SJCRH30 (cell line): ENCODE data around the gene ITPRIPL1. TPM values are rescaled to one million over a fixed set of nuclear protein-coding genes. Genes with fewer than 3 reads are reported as not detected.

Experiments used
- DNase-seq, 2 experiments: peaks; one replicate each; pipeline ENCODE4 v3.0.0-alpha.2; 2015 to 2020
- H3K27ac ChIP-seq: fragments of 250-450 bp; sonication (Bioruptor Pico); 2 replicates; pipeline ENCODE4 v1.5.1; 2020; ENCODE audit warnings: mild to moderate bottlenecking, moderate library complexity
- H3K27me3 ChIP-seq: fragments of 250-450 bp; sonication (Bioruptor Pico); 2 replicates; pipeline ENCODE4 v1.5.1; 2020; ENCODE audit warnings: mild to moderate bottlenecking, moderate library complexity
- H3K36me3 ChIP-seq: fragments of 250-450 bp; sonication (Bioruptor Pico); 2 replicates; pipeline ENCODE4 v1.5.1; 2020; ENCODE audit warnings: mild to moderate bottlenecking, moderate library complexity
- H3K4me1 ChIP-seq: fragments of 250-450 bp; sonication (Bioruptor Pico); 2 replicates; pipeline ENCODE4 v1.5.1; 2020; ENCODE audit warnings: mild to moderate bottlenecking, moderate library complexity
- H3K4me3 ChIP-seq: fragments of 250-450 bp; sonication (Bioruptor Pico); 2 replicates; pipeline ENCODE4 v1.5.1; 2020; ENCODE audit warnings: mild to moderate bottlenecking, moderate library complexity
- H3K9me3 ChIP-seq: fragments of 250-450 bp; sonication (Bioruptor Pico); replicated peaks from 2 replicates; pipeline ENCODE4 v1.5.1; 2020; ENCODE audit warnings: mild to moderate bottlenecking, moderate library complexity
- total RNA-seq: library from RNA; depleted of rRNA; stranded (reverse); fragments of >200 nt; shearing (Covaris generic); gene quantifications from 2 replicates; pipeline ENCODE4 v1.2.3, GENCODE V29; 2014

The ITPRIPL1 gene
- total RNA-seq, 1 experiment from 2014 or later = 26.4 TPM

DNA sequence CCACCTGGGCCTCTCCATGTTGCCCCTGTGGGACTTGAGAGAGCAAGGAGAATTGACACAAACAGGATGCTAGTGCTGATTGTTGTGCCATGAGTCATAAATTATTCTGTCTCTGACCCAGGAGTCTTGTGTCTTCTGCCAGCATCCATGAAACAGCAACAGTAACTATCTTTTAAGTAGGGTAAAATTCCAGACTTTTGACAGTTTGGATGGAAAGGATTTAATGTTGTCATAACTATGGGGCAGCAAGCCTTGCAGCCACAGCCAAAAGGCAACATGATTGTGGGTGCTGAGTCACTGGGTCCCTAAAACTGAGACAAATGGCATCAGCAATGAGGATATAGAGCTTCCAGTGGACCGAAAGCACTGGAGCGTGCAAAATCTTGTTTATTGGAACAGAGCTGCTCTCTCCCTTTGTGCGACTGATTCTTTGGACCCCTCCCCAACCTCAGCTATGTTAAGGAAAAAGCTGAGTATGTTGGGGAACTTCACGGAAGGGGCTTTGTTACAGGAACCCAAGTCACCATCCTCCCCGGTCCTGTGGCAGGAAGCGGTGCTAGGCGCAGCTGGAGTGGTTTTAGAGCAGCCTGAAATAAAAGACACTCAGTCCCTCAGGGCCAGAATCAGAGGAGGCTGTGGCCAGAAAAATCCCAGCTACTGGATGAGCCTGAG lies 9.6 kb upstream of the ITPRIPL1 start:
- peak overlapping the region; percentile 83 for H3K27ac ChIP-seq
- H3K27me3 ChIP-seq = no peaks in the 10 kb centered on the region
- H3K4me1 ChIP-seq = peaks cover 19% of the 10 kb centered on the region
- H3K4me3 ChIP-seq = peak overlapping the region; percentile 42
- no peaks in the 10 kb centered on the region for H3K36me3 ChIP-seq
- H3K9me3 ChIP-seq = no peaks in the 10 kb centered on the region
- DNase-seq = peak; percentile 74 to 86

DNA sequence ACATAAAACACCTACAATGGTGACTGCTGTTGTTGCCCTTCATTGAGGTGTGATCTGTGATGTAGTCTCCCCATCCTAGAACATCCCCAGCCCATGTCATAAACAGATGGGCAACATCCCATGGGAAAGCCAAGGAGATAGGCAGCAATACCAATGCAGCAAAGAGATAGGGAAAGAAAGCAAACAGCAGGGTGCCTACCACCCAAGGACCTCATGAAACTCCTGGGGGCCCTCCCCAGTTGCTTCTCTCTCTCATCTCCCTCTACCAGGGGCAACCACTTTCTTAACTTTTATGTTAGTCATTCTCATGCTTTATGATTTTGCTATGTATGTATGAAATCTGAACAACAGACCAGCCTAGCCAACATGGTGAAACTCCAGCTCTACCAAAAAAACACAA lies 8.1 kb upstream of the ITPRIPL1 start:
- Histone ChIP-seq H3K4me3 (no peak overlapping the region), H3K36me3 (no peaks in the 10 kb centered on the region), H3K9me3 (no peaks in the 10 kb centered on the region), H3K4me1 (peaks cover 19% of the 10 kb centered on the region), H3K27ac (no peak overlapping the region), H3K27me3 (no peaks in the 10 kb centered on the region)
- no peak for DNase-seq

DNA sequence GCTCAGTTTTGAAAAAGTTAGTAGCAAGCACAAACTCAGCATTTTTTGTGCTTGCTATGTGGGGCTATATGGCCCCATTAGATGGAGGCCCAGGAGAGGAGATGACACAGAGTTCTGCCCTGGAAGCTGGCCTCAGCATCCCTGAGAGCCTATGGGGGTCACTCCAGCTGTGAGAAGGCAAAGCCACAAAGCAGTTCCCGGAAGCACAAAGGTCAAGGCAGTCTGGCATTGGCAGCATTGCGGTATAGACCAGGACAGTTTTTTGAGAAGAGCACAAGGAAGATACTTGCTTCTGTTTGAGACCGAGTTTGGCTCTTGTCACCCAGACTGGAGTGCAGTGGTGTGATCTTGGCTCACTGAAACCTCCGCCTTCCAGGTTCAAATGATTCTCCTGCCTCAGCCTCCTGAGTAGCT lies 7.5 kb upstream of the ITPRIPL1 start:
- Histone ChIP-seq H3K9me3 (no peaks in the 10 kb centered on the region), H3K36me3 (no peaks in the 10 kb centered on the region), H3K4me3 (no peak overlapping the region), H3K4me1 (peaks cover 19% of the 10 kb centered on the region), H3K27ac (no peak overlapping the region), H3K27me3 (no peaks in the 10 kb centered on the region)
- DNase-seq = no peak

DNA sequence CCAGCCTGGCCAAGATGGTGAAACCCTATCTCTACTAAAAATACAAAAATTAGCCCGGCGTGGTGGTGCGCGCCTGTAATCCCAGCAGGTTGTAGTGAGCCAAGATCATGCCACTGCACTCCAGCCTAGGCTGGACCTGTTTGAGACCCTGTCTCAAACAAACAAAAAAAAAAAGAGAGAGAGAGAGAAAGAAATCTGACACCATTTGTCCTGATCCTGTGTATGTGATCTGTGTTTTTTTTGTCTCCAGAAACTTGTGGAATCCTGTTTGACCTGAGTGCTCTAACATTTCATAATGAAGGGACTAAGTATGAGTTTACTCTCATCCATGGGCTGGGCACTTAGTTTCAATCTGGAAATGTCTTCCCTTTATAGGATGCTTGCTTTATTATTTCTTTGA lies 6.4 kb upstream of the ITPRIPL1 start:
- Histone ChIP-seq H3K9me3 (no peaks in the 10 kb centered on the region), H3K4me3 (no peak overlapping the region), H3K27me3 (no peaks in the 10 kb centered on the region), H3K4me1 (peaks cover 19% of the 10 kb centered on the region), H3K36me3 (no peaks in the 10 kb centered on the region), H3K27ac (no peak overlapping the region)
- DNase-seq = no peak

DNA sequence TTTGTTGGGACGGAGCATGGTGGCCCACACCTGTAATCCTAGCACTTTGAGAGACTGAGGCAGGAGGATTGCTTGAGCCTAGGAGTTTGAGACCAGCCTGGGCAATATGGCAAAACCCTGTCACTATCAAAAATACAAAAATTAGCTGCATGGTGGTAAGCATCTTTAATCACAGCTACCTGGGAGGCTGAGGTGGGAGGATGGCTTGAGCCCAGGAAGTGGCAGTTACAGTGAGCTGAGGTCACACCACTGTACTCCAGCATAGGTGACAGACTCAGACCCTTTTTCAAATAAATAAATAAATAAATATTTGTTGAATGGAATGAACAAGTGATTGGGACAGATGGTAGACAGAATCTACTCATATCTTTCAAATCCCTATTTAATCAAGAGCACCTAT lies 5.7 kb upstream of the ITPRIPL1 start:
- peaks cover 20% of the 10 kb centered on the region for H3K4me1 ChIP-seq
- H3K4me3 ChIP-seq = no peak overlapping the region
- no peak overlapping the region for H3K27ac ChIP-seq
- H3K27me3 ChIP-seq = no peaks in the 10 kb centered on the region
- DNase-seq = no peak
- H3K36me3 ChIP-seq = no peaks in the 10 kb centered on the region
- H3K9me3 ChIP-seq = no peaks in the 10 kb centered on the region

DNA sequence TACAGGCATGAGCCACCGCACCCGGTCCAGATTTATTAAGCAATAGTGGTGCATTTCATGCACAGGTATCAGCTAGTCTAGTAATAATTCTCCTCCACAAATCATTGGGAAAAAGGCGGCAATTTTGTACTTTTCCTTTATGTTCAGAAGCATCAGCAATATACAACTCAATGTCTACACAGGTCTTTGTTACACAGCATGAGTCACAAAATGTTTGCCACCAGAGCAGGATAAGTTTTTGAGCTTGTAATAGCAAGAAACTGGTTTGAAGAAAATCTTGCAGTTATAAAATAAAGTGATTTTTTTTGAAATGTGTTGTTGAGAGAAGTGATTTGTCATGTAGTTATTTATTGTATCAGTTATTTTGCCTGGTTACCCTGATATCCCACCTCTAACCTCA lies 4.8 kb upstream of the ITPRIPL1 start:
- H3K4me3 ChIP-seq = peak overlapping the region; percentile 63
- no peak for DNase-seq
- no peaks in the 10 kb centered on the region for H3K27me3 ChIP-seq
- H3K9me3 ChIP-seq = no peaks in the 10 kb centered on the region
- H3K4me1 ChIP-seq = peaks cover 16% of the 10 kb centered on the region
- H3K27ac ChIP-seq = no peak overlapping the region
- H3K36me3 ChIP-seq = no peaks in the 10 kb centered on the region

DNA sequence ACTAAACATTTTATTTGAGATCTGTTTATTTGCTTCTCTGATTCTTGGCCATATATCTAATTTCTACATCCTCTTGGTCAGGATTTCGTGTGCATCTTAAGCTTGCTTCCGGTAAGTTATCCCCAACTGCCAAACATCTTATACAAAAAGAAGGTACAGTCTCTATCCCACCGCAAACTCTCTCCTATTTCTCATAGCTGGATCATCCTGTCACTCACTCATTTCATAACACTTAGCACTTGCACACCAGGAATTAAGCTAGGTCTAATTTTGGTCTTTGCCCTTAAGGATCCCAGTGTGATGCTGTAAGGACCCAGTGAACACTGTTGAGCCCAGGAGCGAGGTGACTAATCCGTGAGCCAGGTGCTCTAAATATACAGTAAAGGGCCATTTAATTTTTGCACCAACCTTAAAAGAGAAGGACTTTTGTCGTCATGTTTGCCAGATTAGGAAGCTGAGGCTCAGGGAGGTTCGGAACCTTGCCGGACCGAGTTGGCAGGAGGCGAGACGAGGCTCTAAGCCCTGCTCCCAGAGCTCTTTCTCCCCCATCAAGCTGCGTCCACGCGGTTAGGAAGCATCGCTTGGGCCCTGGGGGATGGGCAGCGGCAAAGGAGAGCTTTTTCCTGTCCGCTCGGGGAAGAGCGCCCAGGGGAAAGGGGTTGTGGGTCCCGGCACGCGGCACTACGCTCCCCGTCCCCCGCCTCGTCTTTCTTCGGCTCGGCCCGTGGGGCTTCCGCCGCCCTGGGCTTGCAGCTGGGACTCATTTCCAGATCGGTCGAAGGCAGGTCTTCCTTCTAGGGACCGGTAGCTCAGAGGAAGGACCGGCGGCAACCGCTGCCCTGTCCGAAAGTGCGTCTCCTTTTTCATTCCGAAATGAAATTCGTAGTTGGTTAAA lies 4.1 kb upstream of the ITPRIPL1 start:
- Histone ChIP-seq H3K9me3 (no peaks in the 10 kb centered on the region), H3K36me3 (no peaks in the 10 kb centered on the region), H3K27ac (peak overlapping the region; percentile 20), H3K27me3 (no peaks in the 10 kb centered on the region), H3K4me3 (peak overlapping the region; percentile 63), H3K4me1 (peaks cover 11% of the 10 kb centered on the region)
- peak; percentile 63 to 71 for DNase-seq

DNA sequence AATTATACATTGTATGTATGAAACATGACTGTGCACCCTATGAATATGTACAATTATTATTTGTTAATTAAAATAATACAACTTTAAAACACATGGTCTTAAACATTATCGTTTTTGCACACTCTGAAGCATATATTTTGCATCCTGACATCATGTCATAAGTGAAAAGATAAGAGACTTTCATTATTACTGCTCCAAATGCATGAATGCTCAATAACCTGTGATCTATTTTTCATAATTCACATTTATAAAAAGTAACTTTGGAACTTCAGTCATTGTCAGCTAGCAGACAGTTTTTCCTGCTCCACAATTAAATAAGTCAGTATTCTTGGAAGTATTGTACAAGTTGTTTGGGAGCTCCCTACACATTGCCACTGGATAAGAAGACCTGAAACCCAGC lies 1.3 kb upstream of the ITPRIPL1 start:
- peaks cover 16% of the 10 kb centered on the region for H3K36me3 ChIP-seq
- no peak overlapping the region for H3K27ac ChIP-seq
- no peaks in the 10 kb centered on the region for H3K9me3 ChIP-seq
- no peak for DNase-seq
- no peak overlapping the region for H3K4me3 ChIP-seq
- peaks cover 4% of the 10 kb centered on the region for H3K4me1 ChIP-seq
- H3K27me3 ChIP-seq = no peaks in the 10 kb centered on the region

DNA sequence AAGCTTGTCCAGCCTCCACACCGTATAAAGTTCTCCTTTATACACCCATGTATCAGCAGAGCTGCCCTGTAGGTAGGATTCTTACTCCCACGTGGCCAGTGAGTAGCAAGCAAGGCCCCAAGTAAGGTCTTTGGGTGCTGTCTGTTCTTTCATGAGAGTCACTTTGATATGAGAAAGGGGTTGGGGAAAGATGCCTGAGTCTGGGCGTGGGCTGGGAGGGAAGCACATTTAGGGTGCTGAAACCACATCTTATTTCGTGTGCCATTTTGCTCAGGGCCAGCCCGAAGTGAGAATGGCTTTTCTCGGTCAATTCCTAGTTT lies 436 bp upstream of the ITPRIPL1 start:
- Histone ChIP-seq H3K9me3 (no peaks in the 10 kb centered on the region), H3K27ac (peak overlapping the region; percentile 54), H3K4me1 (peaks cover 4% of the 10 kb centered on the region), H3K36me3 (peaks cover 18% of the 10 kb centered on the region), H3K27me3 (no peaks in the 10 kb centered on the region), H3K4me3 (peak overlapping the region; percentile 84)
- DNase-seq = no peak

DNA sequence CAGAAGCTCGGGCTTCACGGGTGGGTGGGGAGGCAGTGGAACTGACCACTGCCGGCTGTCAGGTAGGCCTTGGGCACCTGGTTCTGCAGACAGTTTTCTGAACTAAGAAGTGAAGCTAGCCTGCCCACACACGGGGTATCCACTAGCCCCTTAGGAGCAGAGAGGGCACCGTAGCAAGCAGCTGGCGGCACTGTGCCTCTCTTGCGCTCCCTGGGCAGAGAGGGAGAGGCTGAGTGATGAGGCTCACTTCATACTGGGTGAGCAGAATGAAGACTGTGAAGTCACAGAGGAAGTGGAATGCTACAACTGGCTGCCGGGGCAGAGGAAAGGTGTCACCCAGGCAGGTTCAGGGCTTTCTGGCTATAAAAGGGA lies 753 bp downstream of the ITPRIPL1 start:
- Histone ChIP-seq H3K9me3 (no peaks in the 10 kb centered on the region; the same call in 1 of the 2 replicates), H3K4me3 (peak overlapping the region; percentile 84), H3K27me3 (no peaks in the 10 kb centered on the region), H3K36me3 (peaks cover 20% of the 10 kb centered on the region), H3K27ac (no peak overlapping the region), H3K4me1 (peaks cover 4% of the 10 kb centered on the region)
- DNase-seq = no peak

DNA sequence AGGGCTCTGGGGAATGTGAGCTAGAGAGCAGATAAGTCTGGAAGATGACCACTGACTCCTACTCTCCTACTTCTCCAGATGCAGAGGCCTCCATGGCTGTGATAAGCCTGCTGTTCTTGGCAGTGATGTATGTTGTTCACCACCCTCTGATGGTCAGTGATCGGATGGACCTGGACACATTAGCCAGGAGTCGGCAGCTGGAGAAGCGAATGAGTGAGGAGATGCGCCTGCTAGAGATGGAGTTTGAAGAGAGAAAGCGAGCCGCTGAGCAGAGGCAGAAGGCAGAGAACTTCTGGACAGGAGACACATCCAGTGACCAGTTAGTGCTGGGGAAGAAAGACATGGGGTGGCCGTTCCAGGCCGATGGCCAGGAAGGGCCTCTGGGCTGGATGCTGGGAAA lies 1.4 kb downstream of the ITPRIPL1 start:
- Histone ChIP-seq H3K36me3 (peaks cover 22% of the 10 kb centered on the region), H3K4me1 (peaks cover 4% of the 10 kb centered on the region), H3K9me3 (no peaks in the 10 kb centered on the region; the same call in 1 of the 2 replicates), H3K4me3 (no peak overlapping the region), H3K27me3 (no peaks in the 10 kb centered on the region), H3K27ac (no peak overlapping the region)
- DNase-seq = no peak

DNA sequence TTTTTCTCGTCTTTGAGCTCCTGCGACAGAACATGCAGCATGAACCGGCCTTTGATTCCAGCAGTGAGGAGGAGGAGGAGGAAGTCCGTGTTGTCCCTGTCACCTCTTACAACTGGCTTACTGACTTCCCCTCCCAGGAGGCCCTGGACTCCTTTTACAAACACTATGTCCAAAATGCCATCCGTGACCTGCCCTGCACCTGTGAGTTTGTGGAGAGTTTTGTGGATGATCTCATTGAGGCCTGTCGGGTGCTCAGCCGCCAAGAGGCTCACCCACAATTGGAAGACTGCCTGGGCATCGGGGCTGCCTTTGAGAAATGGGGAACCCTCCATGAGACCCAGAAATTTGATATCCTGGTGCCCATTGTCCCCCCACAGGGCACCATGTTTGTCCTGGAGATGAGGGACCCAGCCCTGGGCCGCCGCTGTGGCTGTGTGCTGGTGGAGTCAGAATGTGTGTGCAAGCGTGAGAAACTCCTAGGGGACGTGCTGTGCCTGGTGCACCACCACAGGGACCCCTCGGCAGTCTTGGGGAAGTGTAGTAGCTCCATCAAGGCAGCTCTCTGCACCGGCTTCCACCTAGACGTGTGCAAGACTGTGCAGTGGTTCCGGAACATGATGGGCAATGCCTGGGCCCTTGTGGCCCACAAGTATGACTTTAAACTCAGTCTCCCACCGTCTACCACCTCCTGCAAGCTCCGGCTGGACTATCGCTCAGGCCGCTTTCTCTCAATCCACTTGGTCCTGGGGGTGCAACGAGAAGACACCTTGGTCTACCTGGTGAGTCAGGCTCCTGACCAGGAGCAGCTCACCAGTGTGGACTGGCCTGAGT lies 2.1 kb downstream of the ITPRIPL1 start:
- peaks cover 4% of the 10 kb centered on the region for H3K4me1 ChIP-seq
- H3K9me3 ChIP-seq = no peaks in the 10 kb centered on the region; the same call in 1 of the 2 replicates
- DNase-seq = no peak
- H3K27ac ChIP-seq = no peak overlapping the region
- H3K27me3 ChIP-seq = no peaks in the 10 kb centered on the region
- H3K4me3 ChIP-seq = no peak overlapping the region
- H3K36me3 ChIP-seq = peaks cover 22% of the 10 kb centered on the region

DNA sequence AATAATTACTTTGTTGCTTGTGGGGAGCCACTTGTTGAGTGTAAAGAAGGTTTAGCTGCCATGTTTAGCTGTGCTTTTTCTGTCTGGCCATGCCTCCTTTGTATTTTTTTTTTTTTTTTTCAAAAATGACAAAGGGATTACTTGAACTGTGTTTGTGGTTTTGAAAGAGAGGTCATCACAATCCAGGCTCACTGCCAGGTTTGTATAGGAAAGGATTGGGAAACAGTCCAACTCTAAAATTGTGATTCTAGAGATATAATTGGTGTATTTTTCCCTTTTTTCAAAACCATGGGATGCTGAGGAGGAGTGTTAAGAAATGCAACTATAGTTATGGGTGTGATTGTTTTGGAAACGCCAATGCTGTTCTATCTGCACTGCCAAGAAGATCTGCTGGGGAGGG lies 4.3 kb downstream of the ITPRIPL1 start:
- Histone ChIP-seq H3K27me3 (no peaks in the 10 kb centered on the region), H3K4me1 (peaks cover 2% of the 10 kb centered on the region; the same call in 1 of the 2 replicates), H3K4me3 (no peak overlapping the region), H3K9me3 (no peaks in the 10 kb centered on the region; the same call in 1 of the 2 replicates), H3K36me3 (peaks cover 22% of the 10 kb centered on the region), H3K27ac (no peak overlapping the region)
- DNase-seq = no peak

DNA sequence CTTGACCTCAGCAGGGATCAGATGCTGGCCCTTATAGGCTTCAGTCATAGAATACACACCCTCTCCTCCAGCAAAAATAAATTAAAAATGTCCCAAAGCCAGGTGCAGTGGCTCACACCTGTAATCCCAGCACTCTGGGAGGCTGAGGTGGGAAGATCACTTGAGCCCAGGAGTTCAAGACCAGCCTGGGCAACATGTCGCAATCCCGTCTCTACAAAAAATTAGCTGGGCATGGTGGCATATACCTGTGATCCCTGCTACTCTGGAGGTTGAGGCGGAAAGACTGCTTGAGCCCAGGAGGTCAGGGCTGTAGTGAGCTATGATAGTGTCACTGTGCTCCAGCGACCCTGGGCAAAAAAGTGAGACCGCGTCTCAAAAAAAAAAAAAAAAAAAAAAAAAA lies 4.8 kb downstream of the ITPRIPL1 start:
- Histone ChIP-seq H3K27ac (no peak overlapping the region), H3K36me3 (peaks cover 22% of the 10 kb centered on the region), H3K27me3 (no peaks in the 10 kb centered on the region), H3K9me3 (no peaks in the 10 kb centered on the region; the same call in 1 of the 2 replicates), H3K4me1 (no peaks in the 10 kb centered on the region; the same call in 1 of the 2 replicates), H3K4me3 (no peak overlapping the region)
- no peak for DNase-seq

DNA sequence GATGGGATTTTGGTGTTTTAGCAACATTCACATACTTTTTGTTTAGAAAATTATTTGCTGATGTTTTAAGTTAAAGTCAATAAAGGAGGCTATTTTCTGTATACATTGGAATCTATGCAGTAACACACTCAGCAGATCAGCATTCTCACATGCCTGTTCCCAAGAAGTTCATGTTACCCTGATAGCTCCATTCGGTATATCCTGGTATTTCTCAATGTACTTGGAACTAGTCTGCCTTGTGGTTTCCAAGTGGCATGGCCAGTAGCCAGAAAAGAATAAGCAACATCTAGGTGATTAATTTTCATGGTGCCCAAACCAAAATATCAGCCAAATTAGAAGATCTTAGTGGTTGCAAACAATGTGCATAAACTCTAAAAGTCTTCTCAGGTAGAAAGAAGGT lies 5.3 kb downstream of the ITPRIPL1 start:
- Histone ChIP-seq H3K9me3 (no peaks in the 10 kb centered on the region; the same call in 1 of the 2 replicates), H3K4me1 (no peaks in the 10 kb centered on the region), H3K36me3 (peaks cover 22% of the 10 kb centered on the region), H3K27me3 (no peaks in the 10 kb centered on the region), H3K4me3 (no peak overlapping the region), H3K27ac (no peak overlapping the region; the same call in 1 of the 2 replicates)
- no peak for DNase-seq
